Hepatocyte (in vitro differentiated cells): ENCODE measurements around the gene RHBDL2. TPM values are rescaled to one million over a fixed set of nuclear protein-coding genes. Genes with fewer than 3 reads are reported as not detected.
"Not testable (repeated sequence)": the region's sequence is repeated elsewhere in the genome, so short reads cannot be mapped to it uniquely, and the experiment has no call there.

Experiments used
- DNase-seq: peaks from one replicate; pipeline ENCODE4 v3.0.0-alpha.2; 2016; ENCODE audit warnings: low spot score
- H2AFZ ChIP-seq: fragments of 200-600 bp; sonication (generic); 2 replicates; pipeline ENCODE4 v1.6.0; 2016; ENCODE audit warnings: antibody characterized with exemption, mild to moderate bottlenecking
- H3K27ac ChIP-seq: fragments of 200-600 bp; sonication (generic); 2 replicates; pipeline ENCODE4 v1.5.1; 2016; ENCODE audit warnings: mild to moderate bottlenecking
- H3K27me3 ChIP-seq: fragments of 200-600 bp; sonication (generic); 2 replicates; pipeline ENCODE4 v1.6.1; 2016
- H3K36me3 ChIP-seq: fragments of 200-600 bp; sonication (generic); replicated peaks from 2 replicates; pipeline ENCODE4 v1.5.1; 2016; ENCODE audit warnings: low read depth; ENCODE audit not compliant: insufficient read depth
- H3K4me1 ChIP-seq: fragments of 200-600 bp; sonication (generic); 2 replicates; pipeline ENCODE4 v1.5.1; 2016; ENCODE audit warnings: mild to moderate bottlenecking, moderate library complexity; ENCODE audit not compliant: insufficient read depth
- H3K4me2 ChIP-seq: fragments of 200-600 bp; sonication (generic); 2 replicates; pipeline ENCODE4 v1.6.0; 2016
- H3K4me3 ChIP-seq: fragments of 200-600 bp; sonication (generic); 2 replicates; pipeline ENCODE4 v1.5.1; 2016; ENCODE audit warnings: mild to moderate bottlenecking
- H3K79me2 ChIP-seq: fragments of 200-600 bp; sonication (generic); 2 replicates; pipeline ENCODE4 v1.6.0; 2017; ENCODE audit warnings: mild to moderate bottlenecking
- H3K9me2 ChIP-seq: fragments of 200-600 bp; sonication (generic); replicated peaks from 2 replicates; pipeline ENCODE4 v1.6.0; 2017; ENCODE audit warnings: mild to moderate bottlenecking; ENCODE audit not compliant: insufficient read depth
- H3K9me3 ChIP-seq: fragments of 200-600 bp; sonication (generic); 2 replicates; pipeline ENCODE4 v1.5.1; 2016; ENCODE audit warnings: low read depth, mild to moderate bottlenecking
- H4K20me1 ChIP-seq: fragments of 200-600 bp; sonication (generic); 2 replicates; pipeline ENCODE4 v1.6.0; 2016; ENCODE audit warnings: mild to moderate bottlenecking; ENCODE audit not compliant: insufficient read depth, poor library complexity, severe bottlenecking
- EZH2 ChIP-seq: fragments of 200-600 bp; sonication (generic); IDR thresholded peaks from 2 replicates; pipeline ENCODE4 v1.6.1; 2016; ENCODE audit warnings: antibody characterized with exemption, mild to moderate bottlenecking, borderline replicate concordance
- EZH2phosphoT487 ChIP-seq: fragments of 200-600 bp; sonication (generic); IDR thresholded peaks from one replicate; pipeline ENCODE4 v1.6.1; 2018; ENCODE audit warnings: antibody characterized with exemption, mild to moderate bottlenecking, low read depth, moderate library complexity; ENCODE audit not compliant: unreplicated experiment, severe bottlenecking
- WGBS: methylation state at CpG from one replicate; pipeline ENCODE4 v1.1.6; 2016; ENCODE audit warnings: low lambda C conversion rate; ENCODE audit errors: missing lambda C conversion rate; 5-methylcytosine and 5-hydroxymethylcytosine counted together
- polyA plus RNA-seq: library from polyadenylated mRNA; unstranded; fragments of >200 nt; fragmentation: Nextera tagmentation; extraction: Ambion mirVana; gene quantifications from 2 replicates; pipeline ENCODE4 v1.2.1, GENCODE V29; 2016
- total RNA-seq: library from RNA; depleted of rRNA; stranded (reverse); fragments of >200 nt; gene quantifications from 2 replicates; pipeline ENCODE4 v1.2.3, GENCODE V29; 2014
- TF ChIP-seq, protein P1 (sequence below): fragments of 200-600 bp; sonication (generic); IDR thresholded peaks from 2 replicates; pipeline ENCODE4 v1.5.1; 2016; ENCODE audit warnings: antibody characterized with exemption, mild to moderate bottlenecking; ENCODE audit not compliant: poor library complexity

Gene RHBDL2
- total and polyA plus RNA-seq, 2 experiments from 2014 or later, result 0.57 to 0.77 TPM

DNA sequence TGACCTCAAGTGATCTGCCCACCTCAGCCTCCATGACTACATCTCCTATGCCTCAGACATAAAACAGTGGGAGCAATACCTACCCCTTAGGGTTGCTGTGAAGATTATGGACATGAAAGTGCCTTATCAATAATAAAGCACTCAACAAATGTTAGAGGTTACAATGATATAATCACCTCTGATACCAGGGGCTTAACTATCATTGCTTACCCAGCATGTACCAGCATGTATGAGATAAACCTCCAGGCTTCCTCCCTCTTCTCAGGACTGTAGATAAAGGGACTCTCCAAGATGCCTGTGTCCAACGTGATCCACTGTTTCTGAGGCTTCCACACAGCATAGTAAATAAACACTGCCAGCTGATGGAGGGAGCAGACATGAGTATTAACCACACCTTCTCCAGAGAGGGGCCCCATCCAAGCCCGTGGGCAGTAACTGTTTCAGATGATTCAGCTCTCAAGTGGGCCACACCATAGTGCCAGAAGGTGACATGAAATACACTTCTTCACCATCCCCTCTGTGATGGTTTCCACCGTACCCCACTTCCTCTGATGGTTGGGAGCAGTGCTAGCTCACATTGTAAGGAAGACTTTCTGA lies 26.2 kb downstream of the RHBDL2 start:
- H3K4me1 ChIP-seq, result no peaks in the 10 kb centered on the region
- H3K79me2 ChIP-seq, result no peaks in the 10 kb centered on the region
- TF ChIP-seq EZH2 (no peak), EZH2phosphoT487 (no peak)
- TF ChIP-seq, protein P1, sequence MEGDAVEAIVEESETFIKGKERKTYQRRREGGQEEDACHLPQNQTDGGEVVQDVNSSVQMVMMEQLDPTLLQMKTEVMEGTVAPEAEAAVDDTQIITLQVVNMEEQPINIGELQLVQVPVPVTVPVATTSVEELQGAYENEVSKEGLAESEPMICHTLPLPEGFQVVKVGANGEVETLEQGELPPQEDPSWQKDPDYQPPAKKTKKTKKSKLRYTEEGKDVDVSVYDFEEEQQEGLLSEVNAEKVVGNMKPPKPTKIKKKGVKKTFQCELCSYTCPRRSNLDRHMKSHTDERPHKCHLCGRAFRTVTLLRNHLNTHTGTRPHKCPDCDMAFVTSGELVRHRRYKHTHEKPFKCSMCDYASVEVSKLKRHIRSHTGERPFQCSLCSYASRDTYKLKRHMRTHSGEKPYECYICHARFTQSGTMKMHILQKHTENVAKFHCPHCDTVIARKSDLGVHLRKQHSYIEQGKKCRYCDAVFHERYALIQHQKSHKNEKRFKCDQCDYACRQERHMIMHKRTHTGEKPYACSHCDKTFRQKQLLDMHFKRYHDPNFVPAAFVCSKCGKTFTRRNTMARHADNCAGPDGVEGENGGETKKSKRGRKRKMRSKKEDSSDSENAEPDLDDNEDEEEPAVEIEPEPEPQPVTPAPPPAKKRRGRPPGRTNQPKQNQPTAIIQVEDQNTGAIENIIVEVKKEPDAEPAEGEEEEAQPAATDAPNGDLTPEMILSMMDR, result no peak
- WGBS, result 57% methylated on average over 3 of the region's 3 CpGs
- no peak for DNase-seq
- no peak overlapping the region for H2AFZ ChIP-seq
- H3K9me2 ChIP-seq, result no peaks in the 10 kb centered on the region
- H3K4me3 ChIP-seq, result no peak overlapping the region
- H3K27me3 ChIP-seq, result no peaks in the 10 kb centered on the region
- no peak overlapping the region for H3K27ac ChIP-seq
- no peak overlapping the region for H3K4me2 ChIP-seq
- H4K20me1 ChIP-seq, result no peaks in the 10 kb centered on the region
- H3K36me3 ChIP-seq, result no peaks in the 10 kb centered on the region
- H3K9me3 ChIP-seq, result no peaks in the 10 kb centered on the region

DNA sequence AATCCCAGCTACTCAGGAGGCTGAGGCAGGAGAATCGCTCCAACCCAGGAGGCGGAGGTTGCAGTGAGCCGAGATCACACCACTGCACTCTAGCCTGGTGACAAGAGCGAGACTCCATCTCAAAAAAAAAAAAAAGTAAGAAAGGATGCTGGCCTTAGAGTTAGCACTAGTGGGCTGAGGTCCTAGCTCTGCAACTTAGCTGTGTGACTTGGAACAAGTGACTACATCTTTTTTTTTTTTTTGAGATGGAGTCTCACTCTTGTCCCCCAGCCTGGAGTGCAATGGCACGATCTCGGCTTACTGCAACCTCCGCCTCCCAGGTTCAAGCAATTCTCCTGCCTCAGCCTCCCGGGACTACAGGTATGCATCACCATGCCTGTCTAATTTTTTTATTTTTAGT lies 26.7 kb downstream of the RHBDL2 start:
- not testable (repeated sequence) for DNase-seq, H4K20me1 ChIP-seq, H3K9me3 ChIP-seq, H3K4me3 ChIP-seq, H3K27me3 ChIP-seq, H3K27ac ChIP-seq, H3K36me3 ChIP-seq, H3K79me2 ChIP-seq, H2AFZ ChIP-seq, H3K9me2 ChIP-seq, H3K4me2 ChIP-seq, H3K4me1 ChIP-seq
- 94% methylated on average over 8 of the region's 8 CpGs for WGBS

DNA sequence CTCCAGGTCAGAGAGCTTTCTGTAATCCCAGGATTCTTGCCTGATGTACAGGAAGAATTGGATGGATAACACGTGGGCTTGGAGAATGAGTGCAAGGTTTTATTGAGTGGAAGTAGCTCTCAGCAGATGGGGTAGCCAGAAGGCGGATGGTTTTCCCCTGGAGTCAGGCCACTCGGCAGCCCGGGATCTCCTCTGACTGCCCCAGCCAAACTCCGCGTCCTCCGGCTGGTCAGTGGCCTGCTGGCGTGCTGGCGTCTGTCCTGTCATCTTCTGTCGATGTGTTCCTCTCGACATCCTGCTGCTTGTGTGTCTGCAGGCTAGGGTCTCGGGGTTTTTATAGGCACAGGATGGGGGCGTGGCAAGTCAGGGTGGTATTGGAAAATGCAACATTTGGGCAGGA lies 32.8 kb downstream of the RHBDL2 start:
- H3K9me3 ChIP-seq, result no peaks in the 10 kb centered on the region
- no peaks in the 10 kb centered on the region for H3K9me2 ChIP-seq
- no peak for DNase-seq
- 82% methylated on average over 13 of the region's 13 CpGs for whole genome bisulfite sequencing
- H3K4me3 ChIP-seq, result no peak overlapping the region
- no peaks in the 10 kb centered on the region for H3K4me1 ChIP-seq
- no peak overlapping the region for H3K4me2 ChIP-seq
- no peaks in the 10 kb centered on the region for H4K20me1 ChIP-seq
- no peak overlapping the region for H2AFZ ChIP-seq
- no peaks in the 10 kb centered on the region for H3K27me3 ChIP-seq
- no peaks in the 10 kb centered on the region for H3K36me3 ChIP-seq
- H3K79me2 ChIP-seq, result no peaks in the 10 kb centered on the region
- H3K27ac ChIP-seq, result no peak overlapping the region
- TF ChIP-seq, protein P1, result no peak
- TF ChIP-seq EZH2phosphoT487 (no peak), EZH2 (no peak)

DNA sequence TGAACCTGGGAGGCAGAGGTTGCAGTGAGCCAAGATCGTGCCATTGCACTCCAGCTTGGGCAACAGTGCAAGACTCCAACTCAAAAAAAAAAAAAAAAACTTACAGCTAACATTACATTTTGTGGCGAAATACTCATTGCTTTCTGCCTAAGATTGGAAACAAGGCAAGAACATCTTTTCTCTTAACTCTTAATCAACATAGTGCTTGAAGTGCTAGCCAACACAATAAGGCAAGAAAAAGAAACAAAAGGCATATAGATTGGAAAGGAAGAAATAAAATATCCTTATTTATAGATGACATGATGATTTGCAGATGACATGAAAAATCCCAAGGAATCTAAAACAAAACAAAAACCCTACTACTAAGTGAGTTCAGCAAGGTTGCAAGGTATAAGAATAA lies 35.6 kb downstream of the RHBDL2 start:
- H3K4me2 ChIP-seq, result no peak overlapping the region
- H3K4me3 ChIP-seq, result no peak overlapping the region
- no peaks in the 10 kb centered on the region for H3K9me3 ChIP-seq
- no peaks in the 10 kb centered on the region for H3K36me3 ChIP-seq
- H2AFZ ChIP-seq, result no peak overlapping the region
- H3K4me1 ChIP-seq, result no peaks in the 10 kb centered on the region
- H3K27ac ChIP-seq, result no peak overlapping the region
- no peaks in the 10 kb centered on the region for H3K79me2 ChIP-seq
- H3K9me2 ChIP-seq, result no peaks in the 10 kb centered on the region
- no peak for DNase-seq
- no peaks in the 10 kb centered on the region for H3K27me3 ChIP-seq
- no peak for TF ChIP-seq EZH2
- TF ChIP-seq, protein P1, result no peak
- TF ChIP-seq EZH2phosphoT487, result no peak
- 92% methylated on average over 2 of the region's 2 CpGs for WGBS
- H4K20me1 ChIP-seq, result no peaks in the 10 kb centered on the region
